ENCODE results near the gene ZFP92. TPM values are rescaled to one million over a fixed set of nuclear protein-coding genes. Genes with fewer than 3 reads are reported as not detected.

The ZFP92 gene
- total RNA-seq, 4 donors from 2014 or later, result 1.5 to 3.8 (median 2.0) TPM

- Histone ChIP-seq H3K4me1 (no peaks in the 10 kb centered on the region), H3K4me3 (no peak overlapping the region), H3K27ac (no peak overlapping the region), H3K36me3 (no peaks in the 10 kb centered on the region), H3K9me3 (no peaks in the 10 kb centered on the region), H3K27me3 (peaks cover 12% of the 10 kb centered on the region)
- TF ChIP-seq POLR2AphosphoS5 (IDR thresholded peaks at IDR 0.05) (no peak), EP300 (IDR thresholded peaks at IDR 0.05) (no peak), POLR2A (IDR thresholded peaks at IDR 0.05) (no peak)
- TF ChIP-seq, protein P1, sequence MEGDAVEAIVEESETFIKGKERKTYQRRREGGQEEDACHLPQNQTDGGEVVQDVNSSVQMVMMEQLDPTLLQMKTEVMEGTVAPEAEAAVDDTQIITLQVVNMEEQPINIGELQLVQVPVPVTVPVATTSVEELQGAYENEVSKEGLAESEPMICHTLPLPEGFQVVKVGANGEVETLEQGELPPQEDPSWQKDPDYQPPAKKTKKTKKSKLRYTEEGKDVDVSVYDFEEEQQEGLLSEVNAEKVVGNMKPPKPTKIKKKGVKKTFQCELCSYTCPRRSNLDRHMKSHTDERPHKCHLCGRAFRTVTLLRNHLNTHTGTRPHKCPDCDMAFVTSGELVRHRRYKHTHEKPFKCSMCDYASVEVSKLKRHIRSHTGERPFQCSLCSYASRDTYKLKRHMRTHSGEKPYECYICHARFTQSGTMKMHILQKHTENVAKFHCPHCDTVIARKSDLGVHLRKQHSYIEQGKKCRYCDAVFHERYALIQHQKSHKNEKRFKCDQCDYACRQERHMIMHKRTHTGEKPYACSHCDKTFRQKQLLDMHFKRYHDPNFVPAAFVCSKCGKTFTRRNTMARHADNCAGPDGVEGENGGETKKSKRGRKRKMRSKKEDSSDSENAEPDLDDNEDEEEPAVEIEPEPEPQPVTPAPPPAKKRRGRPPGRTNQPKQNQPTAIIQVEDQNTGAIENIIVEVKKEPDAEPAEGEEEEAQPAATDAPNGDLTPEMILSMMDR (IDR thresholded peaks at IDR 0.05), result no peak
- 29 to 52% methylated on average over 5 to 7 of the region's 13 CpGs for WGBS, 2 donors (ENCODE audit: low coverage in 1 of 2)
- no peak for ATAC-seq
Observed at GRCh38 chrX:153394612-153395011, 16.7 kb upstream of the ZFP92 start.

- WGBS, 2 donors (ENCODE audit: low coverage in 1 of 2), result 90% methylated on average over 2 of the region's 26 CpGs; no CpG with 5 or more reads in 1 of the 2 donors
- TF ChIP-seq POLR2AphosphoS5 (IDR thresholded peaks at IDR 0.05) (no peak), POLR2A (IDR thresholded peaks at IDR 0.05) (no peak), EP300 (IDR thresholded peaks at IDR 0.05) (no peak)
- TF ChIP-seq, protein P1 (IDR thresholded peaks at IDR 0.05), result no peak
- H3K4me1 ChIP-seq, result no peaks in the 10 kb centered on the region
- H3K9me3 ChIP-seq, result no peaks in the 10 kb centered on the region
- no peak for ATAC-seq
- H3K27me3 ChIP-seq, result peaks cover 12% of the 10 kb centered on the region
- H3K4me3 ChIP-seq, result no peak overlapping the region
- no peaks in the 10 kb centered on the region for H3K36me3 ChIP-seq
- H3K27ac ChIP-seq, result no peak overlapping the region
Observed at GRCh38 chrX:153395613-153396319, 15.5 kb upstream of the ZFP92 start.

DNA sequence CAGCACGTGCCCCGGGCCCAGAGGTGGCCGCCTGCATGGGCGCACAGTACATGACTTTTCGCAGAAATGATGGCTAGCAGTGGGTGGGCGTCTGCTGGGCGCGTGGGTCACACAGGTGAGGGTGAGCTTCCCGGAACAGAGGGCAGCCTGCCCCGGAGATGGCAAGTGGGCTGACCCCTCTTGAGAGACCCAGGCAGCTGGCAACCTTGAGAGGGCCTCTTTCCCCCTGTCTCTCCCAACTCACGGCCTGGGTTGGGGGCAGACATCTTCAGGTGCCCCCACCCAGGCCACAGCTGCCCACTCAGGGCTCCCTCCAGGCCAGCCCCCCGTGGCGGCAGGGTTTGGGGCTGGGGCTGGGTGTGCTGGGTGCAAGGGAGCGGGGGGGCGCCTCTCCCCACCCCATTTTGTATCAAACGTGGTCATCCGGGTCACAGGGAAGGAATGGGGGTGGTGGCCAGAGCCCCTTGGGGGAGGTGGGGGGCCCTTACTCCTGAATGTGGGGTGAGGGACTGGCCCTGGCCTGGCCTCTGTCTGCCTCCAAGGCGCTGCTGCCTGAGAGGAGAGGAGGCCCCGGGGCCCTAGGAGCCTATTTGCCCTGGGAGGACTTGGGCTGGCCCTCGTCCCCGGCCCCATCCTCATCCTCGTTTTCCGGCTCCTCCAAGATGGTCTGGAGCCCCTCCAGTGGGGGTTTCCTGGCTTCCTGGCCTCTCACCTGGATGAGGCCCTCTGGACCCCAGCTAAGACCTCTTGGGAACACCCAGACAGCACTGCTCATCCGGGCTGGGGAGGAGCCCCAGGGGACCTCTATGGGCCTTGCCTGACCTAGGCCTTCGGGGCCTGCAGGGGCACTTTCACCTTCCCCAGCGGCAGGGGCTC lies 14.7 kb upstream of the ZFP92 start:
- no peaks in the 10 kb centered on the region for H3K4me1 ChIP-seq
- H3K27ac ChIP-seq, result no peak overlapping the region
- H3K36me3 ChIP-seq, result no peaks in the 10 kb centered on the region
- H3K27me3 ChIP-seq, result peaks cover 12% of the 10 kb centered on the region
- TF ChIP-seq POLR2AphosphoS5 (IDR thresholded peaks at IDR 0.05) (no peak), EP300 (IDR thresholded peaks at IDR 0.05) (no peak), POLR2A (IDR thresholded peaks at IDR 0.05) (no peak)
- TF ChIP-seq, protein P1 (IDR thresholded peaks at IDR 0.05), result no peak
- no peak for ATAC-seq
- no CpG with 5 or more reads among the region's 26 CpGs for WGBS, 2 donors (ENCODE audit: low coverage in 1 of 2)
- H3K9me3 ChIP-seq, result no peaks in the 10 kb centered on the region
- no peak overlapping the region for H3K4me3 ChIP-seq

- ATAC-seq, result no peak
- peaks cover 12% of the 10 kb centered on the region for H3K27me3 ChIP-seq
- H3K36me3 ChIP-seq, result no peaks in the 10 kb centered on the region
- TF ChIP-seq, protein P1 (IDR thresholded peaks at IDR 0.05), result no peak
- TF ChIP-seq POLR2AphosphoS5 (IDR thresholded peaks at IDR 0.05) (no peak), POLR2A (IDR thresholded peaks at IDR 0.05) (no peak), EP300 (IDR thresholded peaks at IDR 0.05) (no peak)
- 67% methylated on average over 2 of the region's 27 CpGs; no CpG with 5 or more reads in 1 of the 2 donors for WGBS, 2 donors (ENCODE audit: low coverage in 1 of 2)
- H3K27ac ChIP-seq, result no peak overlapping the region
- H3K4me1 ChIP-seq, result no peaks in the 10 kb centered on the region
- no peak overlapping the region for H3K4me3 ChIP-seq
- no peaks in the 10 kb centered on the region for H3K9me3 ChIP-seq
Observed at GRCh38 chrX:153397256-153397960, 13.9 kb upstream of the ZFP92 start.

Measured in gastroesophageal sphincter (tissue), 4 donors.